A549 treated with DMSO at 1 μM for 4 hours (cell line): ENCODE measurements around the gene SLC36A1. TPM values are rescaled to one million over a fixed set of nuclear protein-coding genes. Genes with fewer than 3 reads are reported as not detected.

Source experiments
- total RNA-seq: library from RNA; stranded (reverse); fragments of 200-300 nt; extraction: Qiagen RNA extraction; gene quantifications from 5 replicates; pipeline ENCODE4 v1.2.3, GENCODE V29; 2022; ENCODE audit warnings: low read depth

Gene SLC36A1
- 9.4 to 12.2 TPM (median 11.7 TPM) in 5 replicates for total RNA-seq

DNA sequence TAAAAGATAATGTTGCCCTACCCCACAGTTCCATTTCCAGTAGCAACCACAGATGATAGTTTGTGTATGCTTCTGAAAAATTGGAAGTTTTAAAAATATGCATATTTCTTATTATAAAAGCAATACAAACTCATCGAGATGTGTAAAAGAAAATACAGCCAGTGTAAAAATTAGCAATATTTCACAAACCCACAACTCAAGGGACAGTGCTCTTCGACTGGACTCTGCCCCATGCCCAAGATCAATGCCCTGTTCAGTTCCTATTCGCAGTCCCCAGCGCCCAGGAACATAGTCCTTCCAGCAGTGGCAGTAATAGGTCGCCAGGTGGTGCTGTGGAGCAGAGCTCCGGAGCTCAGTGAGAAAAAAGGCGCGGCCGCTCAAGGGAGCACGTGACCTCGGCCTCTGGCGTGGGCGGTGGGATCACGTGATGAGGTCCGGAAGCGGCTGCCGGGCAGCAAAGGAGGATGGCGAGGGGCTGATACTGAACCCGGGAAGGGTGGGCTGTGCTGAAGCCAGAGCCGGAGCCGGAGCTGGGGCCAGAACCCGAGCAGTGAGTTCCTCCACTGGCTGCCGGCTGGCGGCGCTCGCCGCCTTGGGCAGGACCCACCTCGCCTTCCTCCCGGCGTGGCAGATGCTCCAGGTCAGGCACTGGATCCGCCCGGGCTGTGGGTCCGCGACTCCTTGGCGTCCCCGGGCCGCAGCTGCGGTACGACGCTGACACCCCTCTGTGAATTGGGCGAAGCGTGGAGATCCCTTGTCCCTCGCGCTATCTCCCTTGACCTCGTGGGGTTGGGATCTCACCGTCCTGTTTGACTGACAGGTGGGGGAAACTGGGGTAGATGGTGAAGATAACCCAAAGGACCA, at the start of gene SLC36A1:
Gene SLC36A1 (plus strand): TSS at position 430 of the 864 bp plus-strand sequence. CDS start 11,190 bp downstream, outside the sequence.

Other genes with a start within 250 kb of the SLC36A1 start
- 1.4 to 2.4 TPM (median 1.8 TPM) in 5 replicates for gene CCDC69, start 223.5 kb upstream of the SLC36A1 start, total RNA-seq
- gene GM2A, start 194.4 kb upstream of the SLC36A1 start, total RNA-seq, result 17.5 to 19.3 TPM (median 18.4 TPM) in 5 replicates
- gene SLC36A3, start 143.8 kb upstream of the SLC36A1 start, total RNA-seq, result not detected in 5 replicates
- gene SLC36A2, start 100.0 kb upstream of the SLC36A1 start, total RNA-seq, result not detected in 5 replicates
- gene FAT2, start 143.7 kb downstream of the SLC36A1 start, total RNA-seq, result under 0.01 to 0.02 TPM in 2 of 5 replicates, not detected in the others
- gene SPARC, start 239.3 kb downstream of the SLC36A1 start, total RNA-seq, result 17.7 to 32.0 TPM (median 24.6 TPM) in 5 replicates